Ovary (tissue), 10 donors: ENCODE measurements around the gene ZNF747. TPM values are rescaled to one million over a fixed set of nuclear protein-coding genes. Genes with fewer than 3 reads are reported as not detected.
A peak's percentile ranks its signal among the peaks of the same experiment; 100 is the strongest.

Experiments used
- DNase-seq, 5 donors: peaks; one replicate each; pipeline ENCODE4 v3.0.0-alpha.2; 2019 to 2020
- H3K27ac ChIP-seq, 2 donors: fragments of 200-600 bp; one replicate each; pipeline versions ENCODE4 v1.5.1 to v1.8.0; 2019 to 2022
- H3K27me3 ChIP-seq: fragments of 200-600 bp; one replicate; pipeline ENCODE4 v1.8.0; 2022
- H3K36me3 ChIP-seq: fragments of 200-600 bp; sonication (generic); one replicate; pipeline ENCODE4 v1.5.1; 2019
- H3K4me1 ChIP-seq: one replicate; pipeline ENCODE4 v1.8.1; 2013; ENCODE audit warnings: mild to moderate bottlenecking, moderate library complexity; ENCODE audit not compliant: insufficient read depth
- H3K4me3 ChIP-seq: fragments of 200-600 bp; sonication (generic); one replicate; pipeline ENCODE4 v1.5.1; 2017
- H3K9me3 ChIP-seq, 2 donors: fragments of 200-600 bp in 1 of 2; sonication (generic) in 1 of 2; one replicate each; pipeline versions ENCODE4 v1.5.1 to v1.8.1; 2013 to 2019; ENCODE audit warnings: mild to moderate bottlenecking in 1 of 2, moderate library complexity in 1 of 2
- CTCF ChIP-seq, 3 donors: fragments of 450-650 bp in 2 of 3; fragments of 200-600 bp in 1 of 3; IDR thresholded peaks; one replicate each; pipeline versions ENCODE4 v1.5.1 to v1.8.0; 2016 to 2022; ENCODE audit warnings: antibody characterized with exemption in 3 of 3, mild to moderate bottlenecking in 1 of 3
- EP300 ChIP-seq: sonication (generic); formaldehyde crosslinking; IDR thresholded peaks from one replicate; pipeline ENCODE4 v1.6.1; 2017; ENCODE audit warnings: antibody characterized with exemption
- POLR2A ChIP-seq: fragments of 450-650 bp; IDR thresholded peaks from one replicate; pipeline ENCODE4 v1.6.1; 2017; ENCODE audit warnings: antibody characterized with exemption, mild to moderate bottlenecking, moderate library complexity
- WGBS, 3 donors: extraction: QIAGEN DNeasy Blood & Tissue Kit in 1 of 3; methylation state at CpG; one replicate each; pipeline versions ENCODE4 v1.1.5 to v1.1.7; 2013 to 2017; 5-methylcytosine and 5-hydroxymethylcytosine counted together
- intact Hi-C, 4 donors: fragments of 100-400 bp; cut with DNase I; formaldehyde crosslinking; loops; one replicate each; pipeline versions ENCODE4 v1.11.0 to v1.15.1; 2022 to 2023
- long read RNA-seq, 3 donors: library from polyadenylated mRNA in 2 of 3; unstranded in 2 of 3; transcript quantifications; one replicate each; pipeline ENCODE4 v2.0.0 and lab custom pipeline, GENCODE V29; 2021 to 2026
- polyA plus RNA-seq, 2 donors: library from polyadenylated mRNA; stranded (reverse); fragments of 200-250 nt in 1 of 2; fragments of 350-450 nt in 1 of 2; fragmentation: Illumina TruSeq in 1 of 2; extraction: RNeasy Lipid Tissue Mini Kit (QIAGEN cat#74804) in 1 of 2; gene quantifications; one replicate each; pipeline ENCODE4 v1.2.3, GENCODE V29; 2013 to 2014
- total RNA-seq, 7 donors: library from RNA; depleted of rRNA in 2 of 7; stranded (reverse); fragments of >200 nt in 2 of 7; fragmentation: NEBNext Ultra II Directional in 3 of 7; extraction: Animal tissue kit (Norgen Biotek cat#: 25700) in 3 of 7; gene quantifications; one replicate each; pipeline versions ENCODE4 v1.1.0 to v1.2.4, GENCODE V29; 2016 to 2023
- donor health status: DM: no; HTN: no; CAD: no; lungs with moderate emphysema.
- donor health status: DM: no; HTN: no; CAD: no.
- donor health status: Bipolar disorder and iron deficiency.
- donor health status: DM: yes; HTN: yes; CAD: no.
- donor health status: DM: no; HTN: no; CAD: no.
- donor health status: DM: yes; HTN: yes; CAD: no.

ZNF747 gene
- total RNA-seq = 10 to 100 TPM; 11.9 to 19.2 (median 12.9) TPM
- polyA plus RNA-seq = 10 to 100 TPM in 1 of 2 donors, 1 to 10 TPM in 1; 8.4 to 11.4 TPM
- long read RNA-seq, donor 1, transcript ZNF747-202 (2 exons, 3,504 nt) = minor isoform, 20 of 68 reads
- long read RNA-seq, donor 1, transcript ZNF747-201 (2 exons, 3,936 nt) = minor isoform, 9 of 68 reads
- long read RNA-seq, donor 1, transcript ZNF747-203 (3 exons, 1,511 nt) = major isoform, 22 of 68 reads
- long read RNA-seq, donor 1, partial matches to known transcripts = 0 of 68 reads
- long read RNA-seq, donor 1, other reads (novel, unspliced or antisense) = 17 of 68 reads
- long read RNA-seq, donor 2, partial matches to known transcripts = 0 of 1 reads
- long read RNA-seq, donor 2, other reads (novel, unspliced or antisense) = 0 of 1 reads
- long read RNA-seq, donor 3, transcript ZNF747-202 (2 exons, 3,504 nt) = minor isoform, 10 of 40 reads
- long read RNA-seq, donor 3, transcript ZNF747-203 (3 exons, 1,511 nt) = major isoform, 18 of 40 reads
- long read RNA-seq, donor 3, transcript ZNF747-201 (2 exons, 3,936 nt) = minor isoform, 7 of 40 reads
- long read RNA-seq, donor 3, partial matches to known transcripts = 0 of 40 reads
- long read RNA-seq, donor 3, other reads (novel, unspliced or antisense) = 5 of 40 reads

- intact Hi-C loops = loop anchor here in 1 of 4 donors (10.0 kb wide), 1 partner anchor 480 kb away; a partner anchor contains a TSS
- no peaks in the 10 kb centered on the region for H3K27me3 ChIP-seq
- WGBS, 3 donors = 0% methylated on average over 67 to 70 of the region's 70 CpGs
Observed at GRCh38 chr16:30534368-30535105, at the start of gene ZNF747. Gene ZNF747, minus strand, starts transcription at chr16:30534858. Its CDS starts 179 bp downstream, at chr16:30534679.

GRCh38 chr16:30582611-30583340, 48.1 kb upstream of the ZNF747 start:
- H3K9me3 ChIP-seq = no peaks in the 10 kb centered on the region
- WGBS, 3 donors = 93 to 96% (median 94%) methylated on average over 48 of the region's 48 CpGs
- H3K4me3 ChIP-seq = no peak overlapping the region
- no peak overlapping the region for H3K27ac ChIP-seq
- intact Hi-C loops = loop anchor here in 2 of 4 donors (10.0 kb wide), 2 partner anchors 62 to 72 kb away; partner anchors contain the start of genes FBRS (in 1 of the 2) and PRR14 (in 1 of the 2)
- TF ChIP-seq CTCF (IDR thresholded peaks at IDR 0.05) = no peak
- TF ChIP-seq POLR2A = no peak
- no peak for TF ChIP-seq EP300
- peak in 1 of 5 donors; percentile 32 for DNase-seq
- no peaks in the 10 kb centered on the region for H3K36me3 ChIP-seq
- no peaks in the 10 kb centered on the region for H3K27me3 ChIP-seq
- H3K4me1 ChIP-seq = peaks cover 5% of the 10 kb centered on the region

More at GRCh38 chr16:30534368-30535105, at the start of gene ZNF747:
- no peaks in the 10 kb centered on the region for H3K36me3 ChIP-seq
- peak; percentile 92 to 96 (median 94) for DNase-seq
- peak; percentile 31 for TF ChIP-seq POLR2A
- no peak for TF ChIP-seq EP300
- TF ChIP-seq CTCF (IDR thresholded peaks at IDR 0.05) = peak in 1 of 3 donors; percentile 12
- peak within 1 kb of the TSS; percentile 76 to 83 for H3K27ac ChIP-seq
- H3K4me3 ChIP-seq = peak within 1 kb of the TSS; percentile 64
- peaks cover 7% of the 10 kb centered on the region for H3K4me1 ChIP-seq
- no peaks in the 10 kb centered on the region for H3K9me3 ChIP-seq

- Histone ChIP-seq H3K36me3 (no peaks in the 10 kb centered on the region), H3K4me1 (peaks cover 5% of the 10 kb centered on the region), H3K9me3 (no peaks in the 10 kb centered on the region), H3K27me3 (no peaks in the 10 kb centered on the region), H3K27ac (no peak overlapping the region), H3K4me3 (no peak overlapping the region)
- TF ChIP-seq EP300 = no peak
- TF ChIP-seq CTCF (IDR thresholded peaks at IDR 0.05) = no peak
- no peak for TF ChIP-seq POLR2A
- peak in 1 of 5 donors; percentile 41 for DNase-seq
- intact Hi-C loops = loop anchor here in 2 of 4 donors (10.0 kb wide), 2 partner anchors 63 to 73 kb away; partner anchors contain the start of genes FBRS (in 1 of the 2) and PRR14 (in 1 of the 2)
- 78 to 85% (median 84%) methylated on average over 7 of the region's 7 CpGs for WGBS, 3 donors
Observed at GRCh38 chr16:30581457-30581856, 46.8 kb upstream of the ZNF747 start.
